Spleen (tissue), 11 donors: ENCODE results near the gene SUMO3. TPM values are rescaled to one million over a fixed set of nuclear protein-coding genes. Genes with fewer than 3 reads are reported as not detected.

Experiments
- DNase-seq: peaks from one replicate; pipeline ENCODE4 v3.0.0-alpha.2; 2020
- H3K27ac ChIP-seq, 8 donors: fragments of 200-600 bp; sonication (generic) in 7 of 8; 1 replicate in 4 of 8; 2 replicates in 4 of 8; pipeline versions ENCODE4 v1.5.0 to v1.8.0; 2016 to 2021; ENCODE audit warnings: inconsistent platforms in 4 of 8, mild to moderate bottlenecking in 4 of 8, moderate library complexity in 1 of 8
- H3K27me3 ChIP-seq, 7 donors: fragments of 200-600 bp; sonication (generic) in 6 of 7; replicated peaks in 1 of 7; 1 replicate in 4 of 7; 2 replicates in 3 of 7; pipeline versions ENCODE4 v1.5.0 to v1.8.0; 2016 to 2021; ENCODE audit warnings: inconsistent platforms in 3 of 7, mild to moderate bottlenecking in 1 of 7
- H3K36me3 ChIP-seq, 6 donors: fragments of 200-600 bp; sonication (generic) in 5 of 6; 1 replicate in 4 of 6; 2 replicates in 2 of 6; pipeline versions ENCODE4 v1.5.0 to v1.8.0; 2016 to 2021; ENCODE audit warnings: inconsistent platforms in 2 of 6
- H3K4me1 ChIP-seq, 6 donors: fragments of 200-600 bp; sonication (generic) in 5 of 6; 1 replicate in 3 of 6; 2 replicates in 3 of 6; pipeline versions ENCODE4 v1.5.0 to v1.8.0; 2016 to 2021; ENCODE audit warnings: inconsistent platforms in 3 of 6
- H3K4me3 ChIP-seq, 8 donors: fragments of 200-600 bp; sonication (generic) in 7 of 8; 1 replicate in 4 of 8; 2 replicates in 4 of 8; pipeline versions ENCODE4 v1.5.0 to v1.8.0; 2016 to 2021; ENCODE audit warnings: inconsistent platforms in 4 of 8, mild to moderate bottlenecking in 4 of 8, moderate library complexity in 2 of 8
- H3K9me3 ChIP-seq, 8 donors: fragments of 200-600 bp; sonication (generic) in 7 of 8; 1 replicate in 4 of 8; 2 replicates in 4 of 8; pipeline versions ENCODE4 v1.5.0 to v1.8.0; 2016 to 2021; ENCODE audit warnings: inconsistent platforms in 4 of 8
- POLR2A ChIP-seq, 3 donors: fragments of 450-650 bp; IDR thresholded peaks; one replicate each; pipeline ENCODE4 v1.5.1; 2017; ENCODE audit warnings: antibody characterized with exemption in 3 of 3, mild to moderate bottlenecking in 1 of 3
- POLR2AphosphoS5 ChIP-seq, 3 donors: sonication (generic); formaldehyde crosslinking; IDR thresholded peaks; one replicate each; pipeline ENCODE4 v1.5.1; 2017; ENCODE audit warnings: antibody characterized with exemption in 3 of 3
- WGBS, 5 donors: extraction: QIAGEN DNeasy Blood & Tissue Kit in 3 of 5; methylation state at CpG; one replicate each; pipeline versions ENCODE4 v1.1.5 to v1.1.7; 2013 to 2018; 5-methylcytosine and 5-hydroxymethylcytosine counted together
- intact Hi-C: fragments of 100-400 bp; cut with DNase I; formaldehyde crosslinking; loops from one replicate; pipeline ENCODE4 v1.15.0; 2023; ENCODE audit warnings: low total_unique reads
- polyA plus RNA-seq, 3 donors: library from polyadenylated mRNA; stranded (reverse); fragments of 200-250 nt; gene quantifications; one replicate each; pipeline ENCODE4 v1.2.1, GENCODE V29; 2013
- total RNA-seq, 7 donors: library from RNA; depleted of rRNA in 3 of 7; stranded (reverse); fragments of >200 nt in 3 of 7; fragmentation: NEBNext Ultra II Directional in 4 of 7; extraction: Animal tissue kit (Norgen Biotek cat#: 25700) in 4 of 7; gene quantifications; one replicate each; pipeline versions ENCODE4 v1.1.0 to v1.2.1, GENCODE V29; 2016 to 2021
- TF ChIP-seq, protein P1 (sequence below), 11 experiments: fragments of 200-600 bp in 7 of 11; fragments of 450-650 bp in 4 of 11; sonication (generic) in 4 of 11; IDR thresholded peaks in 8 of 11; conservative IDR thresholded peaks in 3 of 11; 1 replicate in 7 of 11; 2 replicates in 4 of 11; pipeline versions ENCODE4 v1.4.0 to v1.8.0; 2016 to 2021; ENCODE audit warnings: antibody characterized with exemption in 11 of 11, inconsistent platforms in 4 of 11, mild to moderate bottlenecking in 1 of 11
- donor health status: healthy with polysubstance abuse.
- donor health status: DM: no; HTN: no; CAD: no; lungs with moderate emphysema.
- donor health status: DM: no; HTN: no; CAD: no.
- donor health status: Bipolar disorder and iron deficiency.
- donor health status: healthy.
- donor health status: DM: no; HTN: no; CAD: no.
- donor health status: DM: yes; HTN: yes; CAD: no.

Gene SUMO3
- total and polyA plus RNA-seq, 10 donors: 38.2 to 101 (median 68.4) TPM

DNA sequence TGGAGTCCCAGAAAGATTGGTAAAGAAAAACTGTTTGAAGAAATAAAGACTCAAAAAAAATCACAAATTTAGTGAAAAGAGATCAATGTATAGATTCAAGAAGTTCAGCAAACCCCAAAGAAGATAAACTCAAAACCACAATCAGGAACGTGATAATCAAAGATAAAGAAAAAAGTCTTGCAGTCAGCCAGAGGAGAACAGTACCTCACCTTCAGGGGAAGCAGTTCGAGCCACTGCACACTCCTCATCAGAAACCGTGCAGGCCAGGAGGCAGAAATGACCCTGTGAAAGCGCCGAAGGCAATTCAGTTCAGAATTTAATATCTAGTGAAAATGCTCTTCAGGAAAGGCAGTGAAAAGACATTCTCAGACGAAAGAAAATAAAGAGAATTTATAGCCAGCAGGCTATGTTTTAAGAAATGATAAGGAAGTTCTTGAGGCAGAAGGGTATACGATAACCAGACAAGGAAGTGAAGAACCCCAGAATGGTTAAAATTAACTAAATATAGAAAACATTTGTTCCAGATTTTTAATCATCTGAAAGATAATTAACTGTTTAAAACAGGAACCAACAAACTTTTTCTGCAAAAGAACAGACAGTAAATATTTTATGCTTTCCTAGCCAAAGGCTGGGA, 13.5 kb upstream of the SUMO3 start:
- H3K27ac ChIP-seq: no peak overlapping the region
- no peak for DNase-seq
- H3K4me3 ChIP-seq: no peak overlapping the region
- TF ChIP-seq POLR2AphosphoS5 (IDR thresholded peaks at IDR 0.05) (no peak), POLR2A (IDR thresholded peaks at IDR 0.05) (no peak)
- TF ChIP-seq, protein P1, sequence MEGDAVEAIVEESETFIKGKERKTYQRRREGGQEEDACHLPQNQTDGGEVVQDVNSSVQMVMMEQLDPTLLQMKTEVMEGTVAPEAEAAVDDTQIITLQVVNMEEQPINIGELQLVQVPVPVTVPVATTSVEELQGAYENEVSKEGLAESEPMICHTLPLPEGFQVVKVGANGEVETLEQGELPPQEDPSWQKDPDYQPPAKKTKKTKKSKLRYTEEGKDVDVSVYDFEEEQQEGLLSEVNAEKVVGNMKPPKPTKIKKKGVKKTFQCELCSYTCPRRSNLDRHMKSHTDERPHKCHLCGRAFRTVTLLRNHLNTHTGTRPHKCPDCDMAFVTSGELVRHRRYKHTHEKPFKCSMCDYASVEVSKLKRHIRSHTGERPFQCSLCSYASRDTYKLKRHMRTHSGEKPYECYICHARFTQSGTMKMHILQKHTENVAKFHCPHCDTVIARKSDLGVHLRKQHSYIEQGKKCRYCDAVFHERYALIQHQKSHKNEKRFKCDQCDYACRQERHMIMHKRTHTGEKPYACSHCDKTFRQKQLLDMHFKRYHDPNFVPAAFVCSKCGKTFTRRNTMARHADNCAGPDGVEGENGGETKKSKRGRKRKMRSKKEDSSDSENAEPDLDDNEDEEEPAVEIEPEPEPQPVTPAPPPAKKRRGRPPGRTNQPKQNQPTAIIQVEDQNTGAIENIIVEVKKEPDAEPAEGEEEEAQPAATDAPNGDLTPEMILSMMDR (IDR thresholded peaks at IDR 0.05 in 8 of 11, conservative IDR thresholded peaks at IDR 0.05 in 3 of 11): no peak
- peaks cover 0 to 26% (median 22%) of the 10 kb centered on the region in 8 donors for H3K9me3 ChIP-seq
- intact Hi-C loops: no loop called here
- WGBS, 5 donors: 20 to 35% (median 30%) methylated on average over 7 of the region's 7 CpGs
- no peaks in the 10 kb centered on the region for H3K27me3 ChIP-seq
- no peaks in the 10 kb centered on the region for H3K36me3 ChIP-seq
- peaks cover 0 to 12% (median 4%) of the 10 kb centered on the region in 6 donors for H3K4me1 ChIP-seq

DNA sequence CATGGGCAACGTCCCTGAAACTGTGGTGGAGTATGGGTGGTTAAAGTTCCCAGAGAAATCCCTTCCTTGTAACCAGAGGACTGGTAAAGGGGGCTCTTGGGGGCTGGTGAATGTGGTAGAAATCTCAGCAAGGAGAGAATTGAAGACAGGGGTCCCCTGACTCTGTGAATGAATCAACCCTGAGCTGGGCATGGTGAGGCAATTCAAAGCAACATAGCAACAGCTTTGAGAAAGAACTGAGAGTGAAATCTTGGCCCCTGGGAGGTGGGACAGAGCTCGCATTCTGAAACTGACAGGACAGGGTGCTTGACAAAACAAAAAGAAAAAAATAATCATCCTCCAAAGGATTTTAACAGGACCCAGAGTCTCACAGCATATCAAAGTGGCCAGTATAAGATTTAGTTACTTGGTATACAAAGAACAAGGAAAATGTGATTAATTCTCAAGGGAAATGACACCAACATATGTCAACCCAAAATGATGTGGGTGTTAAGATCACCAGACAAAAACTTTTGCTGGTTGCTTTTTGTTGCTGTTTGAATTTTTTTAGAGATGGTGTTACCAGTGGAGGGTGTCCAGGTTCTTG, 11.7 kb upstream of the SUMO3 start:
- H3K4me3 ChIP-seq: no peak overlapping the region
- peaks cover 0 to 26% (median 22%) of the 10 kb centered on the region in 8 donors for H3K9me3 ChIP-seq
- H3K27ac ChIP-seq: no peak overlapping the region
- TF ChIP-seq, protein P1 (IDR thresholded peaks at IDR 0.05 in 8 of 11, conservative IDR thresholded peaks at IDR 0.05 in 3 of 11): no peak
- no peak for TF ChIP-seq POLR2AphosphoS5 (IDR thresholded peaks at IDR 0.05)
- TF ChIP-seq POLR2A (IDR thresholded peaks at IDR 0.05): no peak
- 42 to 71% (median 64%) methylated on average over 2 of the region's 2 CpGs for WGBS, 5 donors
- intact Hi-C loops: no loop called here
- H3K27me3 ChIP-seq: no peaks in the 10 kb centered on the region
- no peaks in the 10 kb centered on the region for H3K36me3 ChIP-seq
- H3K4me1 ChIP-seq: peaks cover 0 to 12% (median 4%) of the 10 kb centered on the region in 6 donors
- DNase-seq: no peak

DNA sequence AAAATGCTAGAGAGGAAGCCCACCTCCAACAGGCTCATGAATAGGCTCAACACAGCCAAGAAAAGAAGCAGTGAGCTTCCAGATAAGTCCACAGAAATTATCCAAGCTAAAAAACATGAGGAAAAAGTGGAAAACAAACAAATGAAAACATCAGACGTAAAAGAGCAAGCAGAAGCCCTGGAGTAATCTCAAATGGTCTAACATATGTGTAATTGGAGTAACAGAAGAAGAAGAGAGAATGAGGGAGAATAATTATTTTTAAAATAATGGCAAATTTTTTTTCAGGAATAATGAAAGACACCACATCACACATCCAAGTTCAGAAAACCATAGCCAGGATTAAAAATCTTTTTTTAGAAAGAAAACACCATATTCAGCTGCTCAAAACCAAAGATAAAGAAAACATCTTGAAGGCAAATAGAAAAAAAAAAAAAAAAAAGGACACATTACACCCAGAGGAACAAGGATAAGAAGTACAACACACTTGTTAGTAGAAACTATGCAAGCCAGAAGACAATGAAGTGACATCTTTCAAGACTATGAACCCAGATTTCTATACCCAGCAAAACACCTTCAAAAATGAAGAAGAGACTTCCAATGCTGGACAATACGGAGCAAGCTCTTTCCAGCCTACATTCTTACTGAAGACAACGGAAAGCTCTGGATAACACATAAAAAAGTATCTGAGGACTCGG, 10.6 kb upstream of the SUMO3 start:
- no peaks in the 10 kb centered on the region for H3K36me3 ChIP-seq
- 90 to 95% (median 93%) methylated on average over 4 of the region's 4 CpGs for WGBS, 5 donors
- DNase-seq: no peak
- H3K27ac ChIP-seq: no peak overlapping the region
- intact Hi-C loops: no loop called here
- TF ChIP-seq POLR2A (IDR thresholded peaks at IDR 0.05) (no peak), POLR2AphosphoS5 (IDR thresholded peaks at IDR 0.05) (no peak)
- TF ChIP-seq, protein P1 (IDR thresholded peaks at IDR 0.05 in 8 of 11, conservative IDR thresholded peaks at IDR 0.05 in 3 of 11): no peak
- H3K9me3 ChIP-seq: peaks cover 0 to 31% (median 26%) of the 10 kb centered on the region in 8 donors
- no peaks in the 10 kb centered on the region for H3K27me3 ChIP-seq
- H3K4me3 ChIP-seq: no peak overlapping the region
- H3K4me1 ChIP-seq: peaks cover 0 to 12% (median 4%) of the 10 kb centered on the region in 6 donors

DNA sequence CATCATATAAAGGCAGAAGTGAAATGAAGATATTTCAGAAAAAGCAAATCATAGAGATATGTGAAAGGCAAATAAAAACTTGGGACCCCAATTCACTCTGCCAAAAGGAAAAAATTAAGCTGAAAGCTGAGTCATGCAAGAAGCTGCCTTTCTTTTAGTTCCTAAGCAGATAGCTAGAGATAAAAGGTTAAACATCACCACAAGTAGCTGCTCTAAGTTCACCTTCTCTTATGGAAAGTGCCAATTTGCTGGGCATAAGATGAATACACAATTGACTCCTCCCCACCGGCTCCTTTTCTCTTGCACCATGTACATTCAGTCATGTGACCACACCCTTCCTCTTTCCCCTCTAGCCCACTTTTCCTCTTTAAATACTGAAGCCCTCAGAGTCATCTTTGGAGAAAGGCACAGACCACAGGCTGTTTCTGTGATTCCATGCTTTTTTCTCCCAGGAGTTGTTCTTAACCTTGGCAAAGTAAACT, 5.4 kb upstream of the SUMO3 start:
- TF ChIP-seq POLR2A (IDR thresholded peaks at IDR 0.05): no peak
- TF ChIP-seq, protein P1 (IDR thresholded peaks at IDR 0.05 in 8 of 11, conservative IDR thresholded peaks at IDR 0.05 in 3 of 11): no peak
- TF ChIP-seq POLR2AphosphoS5 (IDR thresholded peaks at IDR 0.05): no peak
- H3K4me1 ChIP-seq: peaks cover 0 to 9% (median 7%) of the 10 kb centered on the region in 6 donors
- H3K9me3 ChIP-seq: peaks cover 0 to 60% (median 55%) of the 10 kb centered on the region in 8 donors
- DNase-seq: no peak
- no peaks in the 10 kb centered on the region for H3K27me3 ChIP-seq
- H3K36me3 ChIP-seq: no peaks in the 10 kb centered on the region
- WGBS, 5 donors: 61 to 90% (median 73%) methylated on average over 1 of the region's 1 CpG
- H3K27ac ChIP-seq: no peak overlapping the region
- intact Hi-C loops: no loop called here
- H3K4me3 ChIP-seq: no peak overlapping the region
